CD4-positive, alpha-beta T cell (primary cell): ENCODE measurements around the gene RAB31. TPM values are rescaled to one million over a fixed set of nuclear protein-coding genes. Genes with fewer than 3 reads are reported as not detected.

Experiments used
- ATAC-seq: fragments of 200-7000 bp; cut with Tn5 transposase; one replicate; pipeline ENCODE4 v1.10.0; 2022; ENCODE audit warnings: mild to moderate bottlenecking; ENCODE audit not compliant: poor library complexity
- CTCF ChIA-PET: fragments of 350-600 bp; sonication (Branson Sonifier 250); formaldehyde crosslinking; loops from one replicate; lab custom pipeline; 2021; ENCODE audit warnings: antibody characterized with exemption, inconsistent platforms; lab: Charles Lee
- POLR2A ChIA-PET: fragments of 350-600 bp; sonication (Branson Sonifier 250); formaldehyde crosslinking; loops from one replicate; lab custom pipeline; 2021; ENCODE audit warnings: antibody characterized with exemption, inconsistent platforms; lab: Charles Lee
- DNase-seq, 14 experiments: peaks; one replicate each; pipeline ENCODE4 v3.0.0-alpha.2; 2013 to 2020; ENCODE audit warnings: mixed read lengths in 2 of 14
- H3K27ac ChIP-seq, 2 donors: one replicate each; pipeline versions ENCODE4 v1.5.1 to v1.7.0; 2013; ENCODE audit warnings: low read length in 2 of 2, low read depth in 1 of 2, mild to moderate bottlenecking in 1 of 2
- H3K27me3 ChIP-seq, 2 experiments: 1 replicate in 1 of 2; 2 replicates in 1 of 2; pipeline versions ENCODE4 v1.6.1 to v1.7.0; 2013; ENCODE audit warnings: low read length in 2 of 2, control low read depth in 1 of 2, mild to moderate bottlenecking in 1 of 2, moderate library complexity in 1 of 2; ENCODE audit not compliant: insufficient read depth in 2 of 2, control insufficient read depth in 1 of 2
- H3K36me3 ChIP-seq: one replicate; pipeline ENCODE4 v1.6.1; 2013; ENCODE audit warnings: low read length, control low read depth; ENCODE audit not compliant: insufficient read depth
- H3K4me1 ChIP-seq: one replicate; pipeline ENCODE4 v1.6.1; 2013; ENCODE audit warnings: low read length, control low read depth; ENCODE audit not compliant: insufficient read depth
- H3K4me3 ChIP-seq: one replicate; pipeline ENCODE4 v1.5.1; 2013; ENCODE audit warnings: mild to moderate bottlenecking, low read length, moderate library complexity
- H3K9me3 ChIP-seq, 2 experiments: 1 replicate in 1 of 2; 2 replicates in 1 of 2; pipeline versions ENCODE4 v1.6.1 to v1.7.0; 2013; ENCODE audit warnings: low read length in 2 of 2, mild to moderate bottlenecking in 2 of 2, control low read depth in 1 of 2, moderate library complexity in 1 of 2; ENCODE audit not compliant: control insufficient read depth in 1 of 2, insufficient read depth in 1 of 2
- H3K27ac Mint-ChIP-seq: one replicate; pipeline ENCODE4 v1.8.0; 2020; ENCODE audit warnings: mixed read lengths
- H3K27me3 Mint-ChIP-seq: one replicate; pipeline ENCODE4 v1.8.0; 2021; ENCODE audit warnings: mixed read lengths
- H3K36me3 Mint-ChIP-seq: one replicate; pipeline ENCODE4 v1.8.0; 2021; ENCODE audit warnings: low read depth, mixed read lengths
- H3K4me1 Mint-ChIP-seq: one replicate; pipeline ENCODE4 v1.8.0; 2021; ENCODE audit warnings: low read depth, mixed read lengths
- H3K4me3 Mint-ChIP-seq: one replicate; pipeline ENCODE4 v1.8.0; 2020; ENCODE audit warnings: mild to moderate bottlenecking, mixed read lengths
- H3K9me3 Mint-ChIP-seq: one replicate; pipeline ENCODE4 v1.8.0; 2020; ENCODE audit warnings: mixed read lengths
- intact Hi-C, 2 experiments: fragments of 100-400 bp; cut with DNase I in 1 of 2; cut with micrococcal nuclease in 1 of 2; formaldehyde crosslinking; loops; one replicate each; pipeline versions ENCODE4 v1.15.1 to v1.9.0; 2023 to 2025; cut with DNase I, micrococcal nuclease
- total RNA-seq, 174 experiments: library from RNA in 2 of 174; stranded (reverse) in 2 of 174; gene quantifications; one replicate each; pipeline ENCODE4 v1.2.3 and lab custom pipeline; 2021 to 2026
- TF ChIP-seq, protein P1 (sequence below): fragments of 200-600 bp; IDR thresholded peaks from one replicate; pipeline ENCODE4 v1.8.0; 2022; ENCODE audit warnings: antibody characterized with exemption, mild to moderate bottlenecking

Gene RAB31
- total RNA-seq, 2 experiments from 2014 or later, result 1.1 to 1.3 TPM

DNA sequence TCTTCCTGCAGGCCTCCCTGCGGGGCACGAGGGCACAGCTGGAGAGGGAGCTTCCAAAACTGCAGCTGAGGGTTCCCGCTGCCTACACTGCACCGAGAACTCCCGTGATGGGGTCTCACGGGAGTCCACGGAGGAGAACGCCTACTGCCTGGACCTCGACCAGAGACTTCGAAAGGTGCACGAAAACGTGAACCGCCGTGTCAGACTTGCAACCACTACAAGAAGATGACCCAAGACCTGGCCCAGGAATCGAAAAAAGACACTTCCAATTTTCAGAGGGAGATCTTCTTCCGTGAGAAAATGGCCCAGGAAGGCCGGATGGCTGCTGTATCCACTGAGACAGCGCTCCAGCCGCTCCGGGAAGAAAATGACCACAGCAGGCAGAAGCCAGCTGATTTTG lies 124.8 kb downstream of the RAB31 start:
- no peak overlapping the region for H3K27ac ChIP-seq
- no peaks in the 10 kb centered on the region for H3K36me3 ChIP-seq
- ChIA-PET POLR2A (no interaction called here), CTCF (no interaction called here)
- H3K9me3 Mint-ChIP-seq, result no peaks in the 10 kb centered on the region
- no peaks in the 10 kb centered on the region for H3K4me1 Mint-ChIP-seq
- H3K36me3 Mint-ChIP-seq, result no peaks in the 10 kb centered on the region
- TF ChIP-seq, protein P1, sequence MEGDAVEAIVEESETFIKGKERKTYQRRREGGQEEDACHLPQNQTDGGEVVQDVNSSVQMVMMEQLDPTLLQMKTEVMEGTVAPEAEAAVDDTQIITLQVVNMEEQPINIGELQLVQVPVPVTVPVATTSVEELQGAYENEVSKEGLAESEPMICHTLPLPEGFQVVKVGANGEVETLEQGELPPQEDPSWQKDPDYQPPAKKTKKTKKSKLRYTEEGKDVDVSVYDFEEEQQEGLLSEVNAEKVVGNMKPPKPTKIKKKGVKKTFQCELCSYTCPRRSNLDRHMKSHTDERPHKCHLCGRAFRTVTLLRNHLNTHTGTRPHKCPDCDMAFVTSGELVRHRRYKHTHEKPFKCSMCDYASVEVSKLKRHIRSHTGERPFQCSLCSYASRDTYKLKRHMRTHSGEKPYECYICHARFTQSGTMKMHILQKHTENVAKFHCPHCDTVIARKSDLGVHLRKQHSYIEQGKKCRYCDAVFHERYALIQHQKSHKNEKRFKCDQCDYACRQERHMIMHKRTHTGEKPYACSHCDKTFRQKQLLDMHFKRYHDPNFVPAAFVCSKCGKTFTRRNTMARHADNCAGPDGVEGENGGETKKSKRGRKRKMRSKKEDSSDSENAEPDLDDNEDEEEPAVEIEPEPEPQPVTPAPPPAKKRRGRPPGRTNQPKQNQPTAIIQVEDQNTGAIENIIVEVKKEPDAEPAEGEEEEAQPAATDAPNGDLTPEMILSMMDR, result no peak
- H3K27me3 ChIP-seq, result no peaks in the 10 kb centered on the region
- H3K4me3 ChIP-seq, result no peak overlapping the region
- no peak for ATAC-seq
- DNase-seq, result no peak
- no peaks in the 10 kb centered on the region for H3K9me3 ChIP-seq
- H3K4me3 Mint-ChIP-seq, result no peak overlapping the region
- no peaks in the 10 kb centered on the region for H3K4me1 ChIP-seq
- intact Hi-C loops, result no loop called here
- H3K27me3 Mint-ChIP-seq, result peaks cover 4% of the 10 kb centered on the region
- H3K27ac Mint-ChIP-seq, result no peak overlapping the region

DNA sequence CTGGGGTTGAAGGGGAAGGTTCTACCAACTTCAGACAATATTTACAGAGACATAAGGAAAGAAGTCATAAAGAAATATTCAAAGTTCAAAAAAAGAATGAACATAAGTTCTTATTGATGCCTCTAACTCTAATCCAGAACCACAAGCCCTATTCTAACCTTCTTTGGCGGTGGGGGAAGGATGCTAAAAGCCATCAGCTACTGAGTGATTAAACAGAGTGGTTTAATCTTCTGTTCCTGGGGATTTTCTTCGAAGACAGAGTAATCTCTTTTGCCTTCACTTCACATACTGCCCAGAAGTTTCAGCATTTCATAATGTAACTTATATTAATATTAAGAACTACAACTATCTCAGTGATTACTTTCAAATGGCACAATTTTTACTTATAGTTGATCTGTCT lies 126.5 kb downstream of the RAB31 start:
- peaks cover 7% of the 10 kb centered on the region for H3K27me3 Mint-ChIP-seq
- no peaks in the 10 kb centered on the region for H3K9me3 ChIP-seq
- no peak overlapping the region for H3K4me3 Mint-ChIP-seq
- H3K36me3 ChIP-seq, result no peaks in the 10 kb centered on the region
- no peaks in the 10 kb centered on the region for H3K9me3 Mint-ChIP-seq
- no peak for DNase-seq
- no peak overlapping the region for H3K4me3 ChIP-seq
- H3K4me1 ChIP-seq, result no peaks in the 10 kb centered on the region
- no peak overlapping the region for H3K27ac Mint-ChIP-seq
- H3K36me3 Mint-ChIP-seq, result no peaks in the 10 kb centered on the region
- intact Hi-C loops, result no loop called here
- no peaks in the 10 kb centered on the region for H3K4me1 Mint-ChIP-seq
- ChIA-PET CTCF (no interaction called here), POLR2A (no interaction called here)
- no peak for ATAC-seq
- TF ChIP-seq, protein P1, result no peak
- no peaks in the 10 kb centered on the region for H3K27me3 ChIP-seq
- H3K27ac ChIP-seq, result no peak overlapping the region

DNA sequence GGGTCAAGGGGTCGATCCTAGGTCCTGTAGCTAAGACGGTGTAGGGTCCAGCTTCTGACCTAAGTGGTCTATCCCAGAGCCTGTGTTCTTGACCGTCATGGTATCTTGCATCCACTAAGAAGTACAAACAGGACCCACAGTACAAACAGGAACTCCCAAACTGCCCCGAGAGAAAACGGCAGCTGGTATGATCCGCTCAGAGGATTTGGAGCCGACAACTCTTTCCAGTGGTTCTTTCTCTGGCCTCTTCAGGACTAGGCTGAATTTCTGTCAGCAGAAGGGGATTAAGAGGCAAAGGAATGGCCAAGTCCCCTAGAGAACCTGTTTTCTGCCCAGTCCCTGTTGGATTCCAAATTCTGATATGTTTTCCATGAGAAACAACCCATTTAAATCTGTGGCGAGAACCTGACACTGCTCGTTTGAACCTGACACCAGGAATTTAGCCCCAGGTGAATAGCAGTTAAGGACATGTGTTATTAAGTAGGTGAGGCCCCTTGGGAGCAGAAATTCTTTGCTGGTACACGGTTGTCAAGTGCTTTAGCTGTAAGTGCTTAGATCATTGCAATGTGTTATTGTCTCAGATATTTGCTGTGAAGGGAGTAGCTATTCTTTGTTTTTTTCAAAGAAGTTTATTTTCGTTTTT lies 127.1 kb downstream of the RAB31 start:
- no peak overlapping the region for H3K4me3 ChIP-seq
- Mint-ChIP-seq H3K4me1 (no peaks in the 10 kb centered on the region), H3K4me3 (no peak overlapping the region), H3K27ac (no peak overlapping the region), H3K27me3 (peaks cover 7% of the 10 kb centered on the region), H3K9me3 (no peaks in the 10 kb centered on the region), H3K36me3 (no peaks in the 10 kb centered on the region)
- no peak for DNase-seq
- no peaks in the 10 kb centered on the region for H3K27me3 ChIP-seq
- TF ChIP-seq, protein P1, result no peak
- no peaks in the 10 kb centered on the region for H3K9me3 ChIP-seq
- no peaks in the 10 kb centered on the region for H3K36me3 ChIP-seq
- CTCF ChIA-PET, result no interaction called here
- POLR2A ChIA-PET, result no interaction called here
- H3K27ac ChIP-seq, result no peak overlapping the region
- intact Hi-C loops, result no loop called here
- no peak for ATAC-seq
- no peaks in the 10 kb centered on the region for H3K4me1 ChIP-seq
